GM19468 (cell line): ENCODE measurements around the gene ELL2.
A peak's percentile ranks its signal among the peaks of the same experiment; 100 is the strongest.
"Not testable (repeated sequence)": the region's sequence is repeated elsewhere in the genome, so short reads cannot be mapped to it uniquely, and the experiment has no call there.

Experiments
- ATAC-seq: cut with Tn5 transposase; IDR thresholded peaks from one replicate; pipeline ENCODE4 v1.9.1; 2021; ENCODE audit warnings: mild to moderate bottlenecking, moderate library complexity, moderate number of reproducible peaks; ENCODE audit not compliant: unreplicated experiment; ENCODE audit errors: extremely low read depth

Gene ELL2

GRCh38 chr5:95935553-95936100, 26.0 kb downstream of the ELL2 start:
- no peak for ATAC-seq

DNA sequence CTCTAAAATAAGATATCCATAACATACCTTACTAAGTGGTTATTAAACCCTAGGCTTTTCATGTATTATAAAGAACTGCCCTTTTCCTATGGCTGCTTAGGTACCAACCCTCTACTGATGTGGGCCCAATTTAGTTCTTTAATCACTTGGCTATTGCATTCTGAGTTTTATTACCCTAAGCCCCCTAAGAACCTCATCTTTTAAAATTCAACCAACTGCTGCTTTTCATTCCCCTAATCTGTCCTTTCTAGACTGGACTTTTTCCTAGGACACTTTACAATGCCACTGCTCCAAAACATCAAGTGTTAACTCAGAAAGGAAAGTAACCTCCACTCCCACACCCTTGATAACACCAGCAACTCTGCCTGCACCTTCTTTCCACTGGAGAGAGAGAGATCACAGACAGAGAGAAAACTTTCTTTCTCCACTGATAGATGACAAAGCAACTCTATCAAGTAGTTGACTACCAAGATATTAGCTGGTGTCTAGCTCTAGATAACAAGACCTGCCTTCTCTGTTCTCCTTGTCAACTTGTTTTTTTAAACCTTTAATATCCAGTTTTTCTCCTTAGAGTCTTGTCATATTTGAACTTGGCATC, 27.3 kb downstream of the ELL2 start:
- ATAC-seq: no peak

DNA sequence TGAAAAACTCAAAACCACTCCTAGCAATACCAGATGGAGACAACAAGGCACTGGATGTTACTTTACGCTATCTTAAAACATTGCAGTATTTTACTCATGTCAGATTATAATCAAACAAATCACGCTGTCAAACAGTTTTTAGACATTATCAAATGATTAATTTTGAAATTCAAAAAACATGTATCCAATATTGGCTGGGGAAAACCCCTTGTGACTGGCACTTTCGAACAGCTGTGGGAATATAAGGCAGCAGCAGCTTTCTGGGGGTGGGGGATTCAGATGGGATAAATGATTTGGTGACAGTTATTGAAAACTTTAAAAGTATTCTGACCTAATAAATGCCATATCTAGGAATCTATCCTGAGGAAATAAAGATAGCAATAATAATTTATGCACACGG, 28.7 kb downstream of the ELL2 start:
- no peak for ATAC-seq

GRCh38 chr5:95931079-95931833, 30.4 kb downstream of the ELL2 start:
- ATAC-seq: no peak

- ATAC-seq: no peak
Measured at GRCh38 chr5:95930141-95930930, 31.3 kb downstream of the ELL2 start.

GRCh38 chr5:95928724-95929253, 32.9 kb downstream of the ELL2 start:
- ATAC-seq: no peak

- peak; percentile 23 for ATAC-seq
Measured at GRCh38 chr5:95927927-95928723, 33.5 kb downstream of the ELL2 start.

GRCh38 chr5:95927300-95927699, 34.4 kb downstream of the ELL2 start:
- ATAC-seq: not testable (repeated sequence)

DNA sequence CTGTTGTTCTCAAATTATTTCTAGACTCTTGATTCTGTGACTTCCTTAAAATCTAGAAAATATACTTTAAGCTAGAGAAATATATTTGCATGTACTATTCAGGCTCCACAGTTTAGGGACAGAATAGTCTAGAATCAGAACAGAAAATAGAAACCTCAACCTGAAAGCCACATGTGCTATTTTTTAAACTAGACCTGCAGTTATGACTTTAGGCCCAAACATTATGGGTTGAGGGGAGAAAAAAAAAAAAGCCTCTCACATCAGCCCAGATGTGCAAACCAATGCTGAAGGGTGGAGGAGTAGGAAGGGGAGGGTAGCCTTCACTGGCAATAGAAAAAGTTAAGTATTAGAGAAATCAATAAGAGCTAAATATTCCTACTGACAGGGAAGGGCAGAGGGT, 35.7 kb downstream of the ELL2 start:
- ATAC-seq: peak; percentile 53

DNA sequence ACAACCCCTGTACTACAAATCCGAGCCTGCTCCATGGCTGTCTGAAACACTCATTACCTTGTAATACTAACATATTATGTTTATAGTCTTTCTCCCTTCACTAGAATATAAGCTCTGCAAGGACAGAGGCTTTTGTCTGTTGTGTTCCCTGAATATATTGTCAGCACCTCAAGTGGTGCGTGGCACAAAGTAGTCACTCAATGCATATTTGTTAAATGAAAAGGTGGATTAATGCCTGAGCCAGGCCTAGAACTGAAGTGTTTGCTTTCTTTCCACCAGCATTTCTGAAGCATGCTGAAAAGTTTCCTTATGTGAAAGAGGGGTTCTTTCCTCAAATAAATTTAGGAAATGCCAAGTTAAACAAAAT, 36.3 kb downstream of the ELL2 start:
- no peak for ATAC-seq

DNA sequence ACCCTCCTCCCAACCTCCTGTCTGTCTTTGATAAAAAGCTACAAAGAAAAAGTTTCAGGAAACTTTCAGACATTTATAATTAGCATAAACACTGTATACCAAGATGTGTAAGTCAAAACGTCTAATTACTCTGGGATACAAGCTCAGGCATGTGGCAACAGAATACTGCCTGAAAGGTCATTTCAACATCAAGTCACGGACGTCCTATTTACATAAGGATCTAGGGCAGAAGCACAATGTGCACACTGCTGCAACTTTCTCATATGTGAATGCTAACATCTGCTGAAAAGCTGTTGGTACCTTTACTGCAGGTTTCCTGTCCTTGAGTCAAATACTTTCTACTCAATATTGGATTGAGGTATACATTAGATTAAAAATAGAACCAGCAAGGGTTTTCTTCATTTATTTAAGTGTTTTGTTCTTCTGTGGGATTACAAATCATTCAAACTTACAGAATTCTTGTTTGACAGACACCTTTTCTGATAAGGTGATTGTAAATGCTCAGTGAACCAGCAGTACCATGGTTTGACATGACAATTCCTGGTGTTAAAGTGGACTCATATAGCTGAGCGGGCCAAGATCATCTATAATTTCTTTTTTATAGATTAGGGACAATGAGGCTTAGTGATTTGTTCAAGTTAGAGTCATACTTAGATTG, 36.8 kb downstream of the ELL2 start:
- no peak for ATAC-seq

GRCh38 chr5:95923918-95924544, 37.6 kb downstream of the ELL2 start:
- ATAC-seq: no peak

- no peak for ATAC-seq
Measured at GRCh38 chr5:95922798-95923197, 38.9 kb downstream of the ELL2 start.

GRCh38 chr5:95921501-95921900, 40.1 kb downstream of the ELL2 start:
- no peak for ATAC-seq

DNA sequence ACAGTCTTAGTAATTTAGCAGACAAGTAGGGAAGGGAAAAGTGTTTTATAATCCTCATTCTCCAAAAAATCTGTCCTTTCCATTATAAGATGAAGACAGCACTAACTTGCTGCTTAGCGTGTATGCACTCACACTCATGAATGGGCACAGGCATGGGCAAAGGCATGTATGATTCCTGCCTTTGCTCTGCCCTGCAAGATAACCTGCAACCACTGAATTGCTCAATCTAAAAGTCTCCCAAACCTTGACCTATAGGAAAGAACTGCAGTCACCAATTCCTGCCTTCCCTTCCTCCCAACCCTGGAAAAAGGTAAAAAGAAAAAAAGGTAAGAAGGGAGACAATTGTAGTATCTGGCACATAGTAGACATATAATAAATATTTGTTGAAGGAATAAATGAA, 40.8 kb downstream of the ELL2 start:
- ATAC-seq: no peak

GRCh38 chr5:95919658-95920057, 42.0 kb downstream of the ELL2 start:
- ATAC-seq: no peak

DNA sequence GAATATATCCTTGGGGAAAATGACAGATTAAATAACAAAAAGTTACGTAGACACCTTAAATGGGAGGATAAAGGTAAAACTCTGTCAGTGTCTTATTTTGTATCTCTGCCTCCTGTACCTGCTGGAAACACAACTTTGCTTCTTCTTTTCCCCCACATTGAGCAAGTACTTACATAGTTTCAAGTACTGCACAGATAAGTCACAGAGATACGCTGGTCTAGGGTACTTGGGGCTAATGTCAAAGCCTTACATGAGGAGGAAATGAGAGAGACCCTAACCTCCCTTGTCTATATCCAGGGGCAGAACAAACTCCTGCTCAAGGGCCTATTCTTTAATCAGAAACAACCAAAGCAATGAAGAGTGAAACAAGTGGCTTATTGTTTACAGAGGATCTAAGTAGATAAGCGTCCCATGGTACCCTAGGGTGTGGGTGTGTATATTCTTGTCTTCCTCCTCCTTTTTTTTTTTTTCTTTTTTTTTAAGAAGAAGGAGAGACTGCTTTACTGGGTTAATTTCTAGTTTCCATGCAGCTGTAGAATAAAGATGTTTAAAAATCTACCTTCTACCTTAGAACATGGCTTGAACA, 43.1 kb downstream of the ELL2 start:
- no peak for ATAC-seq

DNA sequence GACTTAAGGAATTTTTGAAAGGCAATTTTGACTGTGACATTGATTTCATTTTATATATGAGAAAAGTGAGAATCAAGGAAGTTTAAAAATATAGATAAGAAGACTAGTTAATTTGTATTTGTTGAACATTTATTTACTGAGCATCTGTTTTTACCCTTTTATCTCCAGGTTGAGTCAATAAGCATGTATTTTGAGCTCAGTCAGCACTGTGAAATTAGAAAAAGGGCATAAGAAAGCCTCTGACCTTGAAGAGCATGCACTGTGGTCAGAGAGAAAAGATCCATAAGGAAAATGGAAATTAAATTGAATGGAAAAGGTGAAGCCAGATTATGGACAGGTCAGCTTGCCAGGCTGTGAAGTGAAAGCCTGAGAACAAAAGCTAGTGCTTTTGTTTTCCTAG, 44.4 kb downstream of the ELL2 start:
- ATAC-seq: no peak

GRCh38 chr5:95916687-95917085, 45.0 kb downstream of the ELL2 start:
- no peak for ATAC-seq
